ENCODE data around the gene RERE.

RERE gene

DNA sequence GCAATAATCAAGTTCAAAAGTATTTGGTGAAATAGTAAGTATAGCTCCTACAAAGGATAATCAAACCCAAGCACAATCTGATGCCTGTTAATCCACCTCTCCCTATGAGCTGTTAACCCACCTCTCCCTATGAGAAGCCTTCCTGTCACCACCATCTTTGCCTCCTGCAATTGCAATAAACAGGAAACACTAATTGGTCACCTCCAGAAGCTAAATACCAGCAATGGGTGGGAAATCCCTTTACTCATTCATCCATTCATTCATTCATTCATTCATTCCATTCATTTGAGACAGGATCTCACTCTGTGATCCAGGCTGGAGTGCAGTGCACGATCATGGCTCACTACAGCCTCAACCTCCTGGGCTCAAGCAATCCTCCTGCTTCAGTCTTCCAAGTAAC, 132.8 kb downstream of the RERE start:
- H3K9me3 ChIP-seq (ENCODE audit: insufficient read depth, low read length) = no peaks in the 10 kb centered on the region
- H3K9ac ChIP-seq (ENCODE audit: low read length) = no peak overlapping the region
- peaks cover 17% of the 10 kb centered on the region for H4K20me1 ChIP-seq (ENCODE audit: low read depth, low read length)
- H3K27me3 ChIP-seq (ENCODE audit: low read length) = no peaks in the 10 kb centered on the region
- no peaks in the 10 kb centered on the region for H3K9me2 ChIP-seq (replicated peaks; ENCODE audit: insufficient read depth, low read length)
- no peaks in the 10 kb centered on the region for H3F3A ChIP-seq (ENCODE audit: insufficient read depth)
- no peaks in the 10 kb centered on the region for H3K79me2 ChIP-seq (ENCODE audit: insufficient read depth, low read length)
- TF ChIP-seq, protein P1, sequence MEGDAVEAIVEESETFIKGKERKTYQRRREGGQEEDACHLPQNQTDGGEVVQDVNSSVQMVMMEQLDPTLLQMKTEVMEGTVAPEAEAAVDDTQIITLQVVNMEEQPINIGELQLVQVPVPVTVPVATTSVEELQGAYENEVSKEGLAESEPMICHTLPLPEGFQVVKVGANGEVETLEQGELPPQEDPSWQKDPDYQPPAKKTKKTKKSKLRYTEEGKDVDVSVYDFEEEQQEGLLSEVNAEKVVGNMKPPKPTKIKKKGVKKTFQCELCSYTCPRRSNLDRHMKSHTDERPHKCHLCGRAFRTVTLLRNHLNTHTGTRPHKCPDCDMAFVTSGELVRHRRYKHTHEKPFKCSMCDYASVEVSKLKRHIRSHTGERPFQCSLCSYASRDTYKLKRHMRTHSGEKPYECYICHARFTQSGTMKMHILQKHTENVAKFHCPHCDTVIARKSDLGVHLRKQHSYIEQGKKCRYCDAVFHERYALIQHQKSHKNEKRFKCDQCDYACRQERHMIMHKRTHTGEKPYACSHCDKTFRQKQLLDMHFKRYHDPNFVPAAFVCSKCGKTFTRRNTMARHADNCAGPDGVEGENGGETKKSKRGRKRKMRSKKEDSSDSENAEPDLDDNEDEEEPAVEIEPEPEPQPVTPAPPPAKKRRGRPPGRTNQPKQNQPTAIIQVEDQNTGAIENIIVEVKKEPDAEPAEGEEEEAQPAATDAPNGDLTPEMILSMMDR (IDR thresholded peaks at IDR 0.05; ENCODE audit: insufficient read depth, low read length, poor library complexity, severe bottlenecking) = no peak
- TF ChIP-seq EZH2phosphoT487 (conservative IDR thresholded peaks at IDR 0.05; ENCODE audit: low read length) = no peak
- H2AFZ ChIP-seq (ENCODE audit: low read depth, low read length, severe bottlenecking) = no peak overlapping the region
- no peak overlapping the region for H3K27ac ChIP-seq (ENCODE audit: low read depth, low read length)
- H3K36me3 ChIP-seq (ENCODE audit: low read length) = no peaks in the 10 kb centered on the region
- no peak overlapping the region for H3K4me3 ChIP-seq (ENCODE audit: insufficient read depth, low read length, poor library complexity, severe bottlenecking)
- H3K4me2 ChIP-seq (ENCODE audit: low read depth, low read length, poor library complexity, severe bottlenecking) = no peak overlapping the region

DNA sequence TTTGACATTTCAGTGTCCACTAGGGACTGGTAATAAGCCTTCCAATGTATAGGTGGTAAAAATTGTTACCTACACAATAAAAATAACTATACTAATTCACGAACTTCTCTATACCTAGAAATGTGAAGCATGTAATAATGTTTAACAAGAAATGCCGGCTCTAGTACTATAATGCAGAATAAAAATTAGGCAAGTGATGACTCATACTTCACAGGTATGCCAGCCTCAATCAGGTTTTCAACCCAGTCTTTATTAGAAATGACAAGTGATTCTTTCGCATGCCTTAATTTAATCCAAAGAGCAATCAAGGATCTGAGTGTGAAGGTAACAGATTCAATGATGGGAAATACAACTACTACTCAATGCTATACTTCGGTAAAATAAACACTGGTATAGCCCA, 134.9 kb downstream of the RERE start:
- TF ChIP-seq, protein P1 (IDR thresholded peaks at IDR 0.05; ENCODE audit: insufficient read depth, low read length, poor library complexity, severe bottlenecking) = no peak
- no peak for TF ChIP-seq EZH2phosphoT487 (conservative IDR thresholded peaks at IDR 0.05; ENCODE audit: low read length)
- no peaks in the 10 kb centered on the region for H3K79me2 ChIP-seq (ENCODE audit: insufficient read depth, low read length)
- H3K9me3 ChIP-seq (ENCODE audit: insufficient read depth, low read length) = no peaks in the 10 kb centered on the region
- no peak overlapping the region for H3K4me3 ChIP-seq (ENCODE audit: insufficient read depth, low read length, poor library complexity, severe bottlenecking)
- no peak overlapping the region for H3K27ac ChIP-seq (ENCODE audit: low read depth, low read length)
- H4K20me1 ChIP-seq (ENCODE audit: low read depth, low read length) = peaks cover 17% of the 10 kb centered on the region
- H3K27me3 ChIP-seq (ENCODE audit: low read length) = no peaks in the 10 kb centered on the region
- H3F3A ChIP-seq (ENCODE audit: insufficient read depth) = no peaks in the 10 kb centered on the region
- H3K9me2 ChIP-seq (replicated peaks; ENCODE audit: insufficient read depth, low read length) = no peaks in the 10 kb centered on the region
- no peak overlapping the region for H3K4me2 ChIP-seq (ENCODE audit: low read depth, low read length, poor library complexity, severe bottlenecking)
- no peaks in the 10 kb centered on the region for H3K36me3 ChIP-seq (ENCODE audit: low read length)
- H3K9ac ChIP-seq (ENCODE audit: low read length) = no peak overlapping the region
- H2AFZ ChIP-seq (ENCODE audit: low read depth, low read length, severe bottlenecking) = no peak overlapping the region

DNA sequence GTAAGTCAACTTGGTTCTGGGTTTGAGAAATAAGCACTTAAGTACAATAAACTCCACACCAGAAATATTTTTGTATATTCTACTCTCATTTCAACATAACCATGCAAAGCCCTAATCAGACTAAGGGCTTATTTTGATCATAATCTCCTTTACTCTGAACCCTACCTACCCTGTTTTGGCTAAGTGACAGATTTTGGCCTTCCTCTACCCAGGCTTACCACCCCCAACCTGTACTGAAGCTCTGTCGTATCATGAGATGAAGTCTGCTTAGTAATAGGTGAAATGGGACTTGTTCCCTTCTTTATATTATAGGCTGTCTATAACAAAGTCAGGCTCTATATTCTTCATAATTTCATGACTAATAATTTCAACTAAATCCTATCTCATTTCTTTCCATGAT, 135.5 kb downstream of the RERE start:
- H3K4me2 ChIP-seq (ENCODE audit: low read depth, low read length, poor library complexity, severe bottlenecking) = no peak overlapping the region
- H4K20me1 ChIP-seq (ENCODE audit: low read depth, low read length) = peaks cover 17% of the 10 kb centered on the region
- no peak overlapping the region for H3K27ac ChIP-seq (ENCODE audit: low read depth, low read length)

More for the DNA sequence above, 135.5 kb downstream of the RERE start:
- Histone ChIP-seq H3K9me2 (replicated peaks; ENCODE audit: insufficient read depth, low read length) (no peaks in the 10 kb centered on the region), H3K9ac (ENCODE audit: low read length) (no peak overlapping the region), H3K27me3 (ENCODE audit: low read length) (no peaks in the 10 kb centered on the region), H3F3A (ENCODE audit: insufficient read depth) (no peaks in the 10 kb centered on the region), H3K36me3 (ENCODE audit: low read length) (no peaks in the 10 kb centered on the region), H2AFZ (ENCODE audit: low read depth, low read length, severe bottlenecking) (no peak overlapping the region), H3K79me2 (ENCODE audit: insufficient read depth, low read length) (no peaks in the 10 kb centered on the region), H3K9me3 (ENCODE audit: insufficient read depth, low read length) (no peaks in the 10 kb centered on the region), H3K4me3 (ENCODE audit: insufficient read depth, low read length, poor library complexity, severe bottlenecking) (no peak overlapping the region)
- TF ChIP-seq EZH2phosphoT487 (conservative IDR thresholded peaks at IDR 0.05; ENCODE audit: low read length) = no peak
- TF ChIP-seq, protein P1 (IDR thresholded peaks at IDR 0.05; ENCODE audit: insufficient read depth, low read length, poor library complexity, severe bottlenecking) = no peak

Measured in SU-DHL-6 (cell line).